GM23338 (cell line): Measurements from ENCODE around the gene RAB15. TPM values are rescaled to one million over a fixed set of nuclear protein-coding genes. Genes with fewer than 3 reads are reported as not detected.

ENCODE experiments used
- ATAC-seq: fragments of 200-7000 bp; cut with Tn5 transposase; 3 replicates; pipeline ENCODE4 v1.9.1; 2020
- DNase-seq: peaks from one replicate; pipeline ENCODE4 v3.0.0-alpha.2; 2015; ENCODE audit warnings: low spot score
- H2AFZ ChIP-seq: fragments of 200-600 bp; sonication (generic); 2 replicates; pipeline ENCODE4 v1.8.0; 2016; ENCODE audit warnings: antibody characterized with exemption, mild to moderate bottlenecking, moderate library complexity
- H3F3A ChIP-seq: fragments of 200-600 bp; sonication (generic); replicated peaks from 2 replicates; pipeline ENCODE4 v1.8.0; 2017; ENCODE audit warnings: antibody characterized with exemption, mixed run types, low read depth
- H3K27ac ChIP-seq: fragments of 200-600 bp; sonication (generic); 2 replicates; pipeline ENCODE4 v1.6.1; 2016; ENCODE audit warnings: low read depth
- H3K27me3 ChIP-seq: fragments of 200-600 bp; sonication (generic); 2 replicates; pipeline ENCODE4 v1.8.0; 2016; ENCODE audit warnings: mild to moderate bottlenecking, mixed run types, moderate library complexity; ENCODE audit not compliant: insufficient read depth
- H3K36me3 ChIP-seq: fragments of 200-600 bp; sonication (generic); 2 replicates; pipeline ENCODE4 v1.8.0; 2016; ENCODE audit warnings: mild to moderate bottlenecking; ENCODE audit not compliant: insufficient read depth
- H3K4me1 ChIP-seq: fragments of 200-600 bp; sonication (generic); 2 replicates; pipeline ENCODE4 v1.8.0; 2016; ENCODE audit warnings: mild to moderate bottlenecking, moderate library complexity; ENCODE audit not compliant: insufficient read depth
- H3K4me2 ChIP-seq: fragments of 200-600 bp; sonication (generic); 2 replicates; pipeline ENCODE4 v1.7.1; 2017; ENCODE audit warnings: mixed run types
- H3K4me3 ChIP-seq: fragments of 200-600 bp; sonication (generic); 2 replicates; pipeline ENCODE4 v1.6.1; 2016; ENCODE audit warnings: mixed run types
- H3K79me2 ChIP-seq: fragments of 200-600 bp; sonication (generic); replicated peaks from 2 replicates; pipeline ENCODE4 v1.8.0; 2017; ENCODE audit warnings: mild to moderate bottlenecking; ENCODE audit not compliant: insufficient read depth
- H3K9me2 ChIP-seq: fragments of 200-600 bp; sonication (generic); 2 replicates; pipeline ENCODE4 v1.8.0; 2017; ENCODE audit not compliant: insufficient read depth
- H4K20me1 ChIP-seq: fragments of 200-600 bp; sonication (generic); replicated peaks from 2 replicates; pipeline ENCODE4 v1.8.0; 2017; ENCODE audit warnings: mild to moderate bottlenecking; ENCODE audit not compliant: insufficient read depth
- H3K27ac Mint-ChIP-seq: 2 replicates; pipeline ENCODE4 v1.8.0; 2020; ENCODE audit warnings: inconsistent platforms, mild to moderate bottlenecking, moderate library complexity, mixed read lengths
- H3K27me3 Mint-ChIP-seq: 3 replicates; pipeline ENCODE4 v1.8.0; 2022; ENCODE audit warnings: low read depth, mild to moderate bottlenecking, moderate library complexity, mixed read lengths, inconsistent platforms; ENCODE audit not compliant: insufficient read depth, poor library complexity
- H3K36me3 Mint-ChIP-seq: 3 replicates; pipeline ENCODE4 v1.8.0; 2021; ENCODE audit warnings: low read depth, mild to moderate bottlenecking, inconsistent platforms, moderate library complexity, mixed read lengths
- H3K4me1 Mint-ChIP-seq: 3 replicates; pipeline ENCODE4 v1.8.0; 2020; ENCODE audit warnings: mild to moderate bottlenecking, inconsistent platforms, mixed read lengths
- H3K4me3 Mint-ChIP-seq: 3 replicates; pipeline ENCODE4 v1.8.0; 2021; ENCODE audit warnings: moderate library complexity, mild to moderate bottlenecking, inconsistent platforms, mixed read lengths
- H3K9me3 Mint-ChIP-seq: 3 replicates; pipeline ENCODE4 v1.8.0; 2020; ENCODE audit warnings: moderate library complexity, mild to moderate bottlenecking, inconsistent platforms, mixed read lengths
- CREB1 ChIP-seq: fragments of 250-450 bp; sonication (Bioruptor Pico); IDR thresholded peaks from 2 replicates; pipeline ENCODE4 v1.5.0; 2020; ENCODE audit warnings: low read depth, mild to moderate bottlenecking, moderate library complexity
- CTCF ChIP-seq, 2 experiments: fragments of 200-600 bp in 1 of 2; sonication (generic) in 1 of 2; conservative IDR thresholded peaks; 2 replicates each; pipeline versions ENCODE4 v1.5.1 to v1.6.1; 2016 to 2017; ENCODE audit warnings: antibody characterized with exemption in 2 of 2, low read depth in 2 of 2, mild to moderate bottlenecking in 2 of 2, moderate library complexity in 1 of 2
- ETS1 ChIP-seq: IDR thresholded peaks from 2 replicates; pipeline ENCODE4 v1.6.1; 2016; ENCODE audit warnings: antibody characterized with exemption
- EZH2phosphoT487 ChIP-seq: fragments of 200-600 bp; sonication (generic); IDR thresholded peaks from one replicate; pipeline ENCODE4 v1.8.1; 2018; ENCODE audit warnings: antibody characterized with exemption; ENCODE audit not compliant: unreplicated experiment
- NANOG ChIP-seq: IDR thresholded peaks from 2 replicates; pipeline ENCODE4 v1.6.1; 2016; ENCODE audit warnings: antibody characterized with exemption, borderline replicate concordance
- REST ChIP-seq: IDR thresholded peaks from one replicate; pipeline ENCODE4 v1.6.1; 2018; ENCODE audit warnings: antibody characterized with exemption; ENCODE audit not compliant: unreplicated experiment
- STAT1 ChIP-seq: IDR thresholded peaks from one replicate; pipeline ENCODE4 v1.6.1; 2016; ENCODE audit warnings: antibody characterized with exemption; ENCODE audit not compliant: unreplicated experiment
- ZNF114 ChIP-seq: fragments of 250-450 bp; sonication (Bioruptor Pico); IDR thresholded peaks from 2 replicates; pipeline ENCODE4 v1.5.0; 2020; ENCODE audit warnings: mild to moderate bottlenecking, moderate library complexity
- ZNF331 ChIP-seq: fragments of 250-450 bp; sonication (Bioruptor Pico); IDR thresholded peaks from 2 replicates; pipeline ENCODE4 v1.5.0; 2020; ENCODE audit warnings: low read depth, mild to moderate bottlenecking, moderate library complexity
- ZNF462 ChIP-seq: fragments of 250-450 bp; sonication (Bioruptor Pico); IDR thresholded peaks from 2 replicates; pipeline ENCODE4 v1.5.0; 2020; ENCODE audit warnings: mild to moderate bottlenecking, moderate library complexity
- polyA plus RNA-seq: library from polyadenylated mRNA; unstranded; fragments of >200 nt; fragmentation: Nextera tagmentation; extraction: Ambion mirVana; gene quantifications from 2 replicates; pipeline ENCODE4 v1.2.1, GENCODE V29; 2016
- total RNA-seq: library from RNA; depleted of rRNA; stranded (reverse); fragments of >200 nt; shearing (Covaris generic); gene quantifications from 2 replicates; pipeline ENCODE4 v1.2.3, GENCODE V29; 2014

The RAB15 gene
- total and polyA plus RNA-seq, 2 experiments from 2014 or later = 17.4 to 43.3 TPM

GRCh38 chr14:64940336-64940910, 31.7 kb downstream of the RAB15 start (continued):
- TF ChIP-seq ZNF462 (CRISPR knock-in tag) = no peak
- TF ChIP-seq ZNF331 = no peak

DNA sequence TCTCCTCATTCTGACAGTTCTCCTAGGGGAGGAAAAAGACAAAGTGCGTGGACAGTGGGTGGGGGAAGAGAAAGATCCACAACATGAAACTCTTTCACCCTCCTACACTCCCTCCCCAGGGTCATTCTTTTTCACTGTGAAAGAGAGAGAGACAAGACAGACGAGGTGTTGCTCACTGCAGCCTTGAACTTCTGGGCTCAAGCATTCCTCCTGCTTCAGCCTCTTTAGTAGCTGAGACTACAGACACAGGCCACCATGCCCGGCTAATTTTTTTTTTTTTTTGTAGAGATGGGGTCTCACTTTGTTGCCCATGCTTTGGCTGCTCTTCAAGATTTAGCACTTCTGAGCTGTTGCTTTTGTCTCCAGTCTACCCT, 32.3 kb downstream of the RAB15 start:
- Histone ChIP-seq H3K9me2 (no peaks in the 10 kb centered on the region), H3K4me2 (no peak overlapping the region), H3F3A (no peaks in the 10 kb centered on the region), H4K20me1 (peaks cover 4% of the 10 kb centered on the region; the same call in 1 of the 2 replicates), H3K79me2 (no peaks in the 10 kb centered on the region), H3K4me3 (no peak overlapping the region), H3K4me1 (peaks cover 21% of the 10 kb centered on the region), H3K36me3 (no peaks in the 10 kb centered on the region), H3K27me3 (no peaks in the 10 kb centered on the region), H2AFZ (no peak overlapping the region), H3K27ac (no peak overlapping the region)
- Mint-ChIP-seq H3K9me3 (no peaks in the 10 kb centered on the region), H3K4me3 (no peak overlapping the region), H3K27ac (no peak overlapping the region), H3K36me3 (no peaks in the 10 kb centered on the region), H3K27me3 (peaks cover 3% of the 10 kb centered on the region), H3K4me1 (peaks cover 23% of the 10 kb centered on the region)
- ATAC-seq (no peak), DNase-seq (no peak)
- TF ChIP-seq ZNF114 (no peak), ETS1 (no peak), NANOG (no peak), EZH2phosphoT487 (no peak), REST (no peak), CREB1 (CRISPR knock-in tag) (no peak), ZNF331 (no peak), CTCF (conservative IDR thresholded peaks at IDR 0.05; ENCODE audit: low read depth in 2 of 2) (no peak), STAT1 (no peak)
